Keratinocyte (primary cell): Measurements from ENCODE around the gene HSD17B1. TPM values are rescaled to one million over a fixed set of nuclear protein-coding genes. Genes with fewer than 3 reads are reported as not detected.

Experiments
- DNase-seq: peaks from one replicate; pipeline ENCODE4 v3.0.0-alpha.2; 2011; ENCODE audit warnings: low read depth, missing footprints, low spot score
- FAIRE-seq: peaks from 2 replicates; lab custom pipeline; 2011; peaks lifted over from hg19 to GRCh38; lab: Jason Lieb, UNC
- H2AFZ ChIP-seq: 2 replicates; pipeline ENCODE4 v1.6.0; 2012; ENCODE audit warnings: low read length, control low read depth, inconsistent platforms; ENCODE audit not compliant: control insufficient read depth
- H3K27ac ChIP-seq: 2 replicates; pipeline ENCODE4 v1.5.1; 2011; ENCODE audit warnings: low read length; ENCODE audit not compliant: control insufficient read depth, insufficient read depth
- H3K27me3 ChIP-seq: 3 replicates; pipeline ENCODE4 v1.6.0; 2011; ENCODE audit warnings: low read length; ENCODE audit not compliant: control insufficient read depth, insufficient read depth; ENCODE audit errors: extremely low read depth
- H3K36me3 ChIP-seq, 2 experiments: 2 replicates in 1 of 2; 3 replicates in 1 of 2; pipeline ENCODE4 v1.5.1; 2011; ENCODE audit warnings: low read length in 2 of 2, mild to moderate bottlenecking in 1 of 2; ENCODE audit not compliant: control insufficient read depth in 2 of 2, insufficient read depth in 2 of 2; ENCODE audit errors: extremely low read depth in 1 of 2
- H3K4me1 ChIP-seq: 3 replicates; pipeline ENCODE4 v1.5.1; 2011; ENCODE audit warnings: low read length; ENCODE audit not compliant: control insufficient read depth, insufficient read depth; ENCODE audit errors: extremely low read depth
- H3K4me2 ChIP-seq: 3 replicates; pipeline ENCODE4 v1.6.0; 2011; ENCODE audit warnings: low read depth, low read length; ENCODE audit not compliant: control insufficient read depth, insufficient read depth; ENCODE audit errors: extremely low read depth
- H3K4me3 ChIP-seq, 3 experiments: fragments of 200-600 bp in 1 of 3; sonication (generic) in 1 of 3; 2 replicates in 2 of 3; 3 replicates in 1 of 3; pipeline ENCODE4 v1.5.1; 2011 to 2016; ENCODE audit warnings: low read length in 3 of 3, mild to moderate bottlenecking in 3 of 3, control low read depth in 2 of 3, inconsistent platforms in 1 of 3, low read depth in 1 of 3, mixed read lengths in 1 of 3, mixed run types in 1 of 3, moderate library complexity in 1 of 3; ENCODE audit not compliant: control insufficient read depth in 2 of 3, insufficient read depth in 2 of 3; ENCODE audit errors: extremely low read depth in 1 of 3
- H3K79me2 ChIP-seq: 2 replicates; pipeline ENCODE4 v1.6.0; 2012; ENCODE audit warnings: low read length; ENCODE audit not compliant: control insufficient read depth, insufficient read depth
- H3K9ac ChIP-seq: 3 replicates; pipeline ENCODE4 v1.6.0; 2011; ENCODE audit warnings: low read length; ENCODE audit not compliant: control insufficient read depth, insufficient read depth; ENCODE audit errors: extremely low read depth
- H3K9me1 ChIP-seq: 3 replicates; pipeline ENCODE4 v1.6.0; 2011; ENCODE audit warnings: low read length; ENCODE audit not compliant: control insufficient read depth, insufficient read depth; ENCODE audit errors: extremely low read depth
- H3K9me3 ChIP-seq: 2 replicates; pipeline ENCODE4 v1.5.1; 2012; ENCODE audit warnings: low read depth, low read length; ENCODE audit not compliant: control insufficient read depth
- H4K20me1 ChIP-seq: 3 replicates; pipeline ENCODE4 v1.6.0; 2011; ENCODE audit warnings: low read length; ENCODE audit not compliant: control insufficient read depth, insufficient read depth; ENCODE audit errors: extremely low read depth
- CTCF ChIP-seq, 3 experiments: IDR thresholded peaks in 1 of 3; conservative IDR thresholded peaks in 1 of 3; optimal IDR thresholded peaks in 1 of 3; 2 replicates in 2 of 3; 3 replicates in 1 of 3; pipeline versions ENCODE3 to v1.5.1; 2011; ENCODE audit warnings: low read length in 3 of 3, mild to moderate bottlenecking in 3 of 3, moderate library complexity in 2 of 3, control low read depth in 1 of 3, inconsistent platforms in 1 of 3; ENCODE audit not compliant: insufficient read depth in 2 of 3; ENCODE audit errors: extremely low read depth in 1 of 3
- EZH2 ChIP-seq: IDR thresholded peaks from one replicate; pipeline ENCODE4 v1.6.1; 2012; ENCODE audit warnings: inconsistent platforms, mild to moderate bottlenecking, low read length, moderate library complexity
- dilution Hi-C: fragments of 300-500 bp; cut with MboI; formaldehyde crosslinking; loops from one replicate; pipeline ENCODE4 v1.7.0; 2020; ENCODE audit warnings: low sequenced_read_pairs; ENCODE audit not compliant: extremely low pct_ligation_motif_present
- polyA plus RNA-seq, 5 experiments: library from polyadenylated mRNA; depleted of rRNA in 3 of 5; stranded (reverse) in 3 of 5; stranded (forward) in 1 of 5; unstranded in 1 of 5; fragments of >200 nt; gene quantifications; 1 replicate in 1 of 5; 2 replicates in 3 of 5; 3 replicates in 1 of 5; pipeline versions ENCODE4 v1.2.1 to v1.2.3, GENCODE V29; 2011 to 2012; ENCODE audit warnings: missing spikeins in 2 of 5, low read depth in 1 of 5, low replicate concordance in 1 of 5

HSD17B1 gene
- polyA plus RNA-seq, 1 donor (not counting 4 experiments of a cell fraction or from before 2014, with no cell fraction given), result 5.3 TPM

GRCh38 chr17:42577140-42577531 lies 24.4 kb downstream of the HSD17B1 start:
- H3K4me1 ChIP-seq, result peaks cover 18% of the 10 kb centered on the region
- no peak for TF ChIP-seq CTCF (optimal IDR thresholded peaks at IDR 0.05 in 1 of 3, IDR thresholded peaks at IDR 0.05 in 1 of 3, conservative IDR thresholded peaks at IDR 0.05 in 1 of 3; ENCODE audit: extremely low read depth in 1 of 3, insufficient read depth in 2 of 3, low read length in 3 of 3)
- TF ChIP-seq EZH2, result no peak
- dilution Hi-C loops, result no loop called here
- peaks cover 30 to 35% of the 10 kb centered on the region in 2 experiments for H3K36me3 ChIP-seq
- H3K9me1 ChIP-seq, result no peaks in the 10 kb centered on the region
- H2AFZ ChIP-seq, result peak overlapping the region; percentile 63
- peak overlapping the region; percentile 71 for H3K27ac ChIP-seq
- peak overlapping the region; percentile 76 to 98 (median 92) for H3K4me3 ChIP-seq
- no peaks in the 10 kb centered on the region for H4K20me1 ChIP-seq
- no peak for DNase-seq
- FAIRE-seq, result no peak
- peak overlapping the region; percentile 88 for H3K4me2 ChIP-seq
- H3K9ac ChIP-seq, result peak overlapping the region; percentile 92
- H3K27me3 ChIP-seq, result no peaks in the 10 kb centered on the region
- no peaks in the 10 kb centered on the region for H3K9me3 ChIP-seq
- H3K79me2 ChIP-seq, result peaks cover 30% of the 10 kb centered on the region

- Histone ChIP-seq H2AFZ (peak within 1 kb of the TSS; percentile 88), H3K79me2 (peaks cover 30% of the 10 kb centered on the region), H3K27ac (peak within 1 kb of the TSS; percentile 79), H3K9ac (peak within 1 kb of the TSS; percentile 92), H4K20me1 (no peaks in the 10 kb centered on the region), H3K36me3 (peaks cover 31 to 41% of the 10 kb centered on the region in 2 experiments), H3K4me1 (peaks cover 18% of the 10 kb centered on the region), H3K27me3 (no peaks in the 10 kb centered on the region), H3K9me3 (no peaks in the 10 kb centered on the region), H3K4me2 (peak within 1 kb of the TSS; percentile 88), H3K9me1 (no peaks in the 10 kb centered on the region), H3K4me3 (peak within 1 kb of the TSS; percentile 76 to 98 (median 92))
- TF ChIP-seq EZH2 (no peak), CTCF (optimal IDR thresholded peaks at IDR 0.05 in 1 of 3, IDR thresholded peaks at IDR 0.05 in 1 of 3, conservative IDR thresholded peaks at IDR 0.05 in 1 of 3; ENCODE audit: extremely low read depth in 1 of 3, insufficient read depth in 2 of 3, low read length in 3 of 3) (peak; percentile 39 to 50 (median 47))
- peak; percentile 74 for DNase-seq
- dilution Hi-C loops, result no loop called here
- FAIRE-seq, result peak; percentile 9
These were observed 25.0 kb downstream of the HSD17B1 start, which contains the start of gene PSMC3IP for GRCh38 chr17:42577532-42578281. PSMC3IP (minus strand) TSS chr17:42577729; CDS start chr17:42577686, 43 bp downstream.
